Panc1 (cell line): ENCODE data around the gene RBM44. TPM values are rescaled to one million over a fixed set of nuclear protein-coding genes. Genes with fewer than 3 reads are reported as not detected.

Source experiments
- ATAC-seq: fragments of 200-7000 bp; cut with Tn5 transposase; 2 replicates; pipeline ENCODE4 v1.9.1; 2020; ENCODE audit warnings: mild to moderate bottlenecking, moderate library complexity
- BruUV-seq: library from RNA; stranded (reverse); fragments of 400-500 nt; replicated peaks from 2 replicates; lab custom pipeline; 2021; lab: Mats Ljungman, UMichigan
- CTCF ChIA-PET: fragments of 300-600 bp; sonication (Branson Sonifier 250); formaldehyde crosslinking; loops from one replicate; lab custom pipeline; 2022; ENCODE audit warnings: antibody characterized with exemption; lab: Charles Lee
- POLR2A ChIA-PET: fragments of 300-600 bp; sonication (Branson Sonifier 250); formaldehyde crosslinking; loops from one replicate; lab custom pipeline; 2022; ENCODE audit warnings: antibody characterized with exemption; lab: Charles Lee
- DNase-seq: peaks from one replicate; pipeline ENCODE4 v3.0.0-alpha.2; 2010; ENCODE audit warnings: low read depth, low spot score
- H3K27ac ChIP-seq: 2 replicates; pipeline ENCODE4 v1.5.1; 2011; ENCODE audit warnings: mild to moderate bottlenecking, low read length, inconsistent platforms
- H3K27me3 ChIP-seq: fragments of 200-500 bp; sonication (Bioruptor generic); 2 replicates; pipeline ENCODE4 v1.6.0; 2014; ENCODE audit warnings: low read length, inconsistent platforms; ENCODE audit not compliant: control insufficient read depth, insufficient read depth
- H3K36me3 ChIP-seq: fragments of 200-500 bp; sonication (Bioruptor generic); 2 replicates; pipeline ENCODE4 v1.5.1; 2014; ENCODE audit warnings: inconsistent platforms, mild to moderate bottlenecking, low read length, moderate library complexity; ENCODE audit not compliant: control insufficient read depth, insufficient read depth
- H3K4me1 ChIP-seq: 2 replicates; pipeline ENCODE4 v1.5.1; 2011; ENCODE audit warnings: inconsistent platforms, mild to moderate bottlenecking, low read length, moderate library complexity; ENCODE audit not compliant: control insufficient read depth, insufficient read depth
- H3K4me3 ChIP-seq, 2 experiments: 2 replicates each; pipeline ENCODE4 v1.5.1; 2011 to 2012; ENCODE audit warnings: low read depth in 2 of 2, low read length in 2 of 2, mild to moderate bottlenecking in 2 of 2, inconsistent platforms in 1 of 2, moderate library complexity in 1 of 2
- H3K9me3 ChIP-seq: fragments of 200-500 bp; sonication (Bioruptor generic); 2 replicates; pipeline ENCODE4 v1.5.1; 2014; ENCODE audit warnings: low read depth, mild to moderate bottlenecking, inconsistent platforms, low read length, moderate library complexity; ENCODE audit not compliant: control insufficient read depth, insufficient read depth
- POLR2AphosphoS5 ChIP-seq: IDR thresholded peaks from 2 replicates; pipeline ENCODE4 v1.6.1; 2012; ENCODE audit warnings: mild to moderate bottlenecking, low read depth, low read length, moderate library complexity
- SIN3A ChIP-seq: IDR thresholded peaks from 2 replicates; pipeline ENCODE4 v1.6.1; 2012; ENCODE audit warnings: low read depth, mild to moderate bottlenecking, low read length, moderate library complexity, borderline replicate concordance; ENCODE audit not compliant: insufficient read depth
- TCF7L2 ChIP-seq: IDR thresholded peaks from 2 replicates; pipeline ENCODE4 v1.6.1; 2011; ENCODE audit warnings: mild to moderate bottlenecking, low read depth, low read length, inconsistent platforms
- in situ Hi-C: cut with HindIII; loops from 2 replicates; pipeline ENCODE4 v1.10.0; 2016; ENCODE audit warnings: low sequenced_read_pairs, low pct_unique_long_range_greater_than_20kb
- intact Hi-C: fragments of 100-400 bp; cut with micrococcal nuclease; formaldehyde crosslinking; loops from one replicate; pipeline ENCODE4 v1.10.0; 2022; ENCODE audit not compliant: unreplicated experiment
- total RNA-seq: library from RNA; stranded (reverse); gene quantifications from one replicate; pipeline ENCODE4 v1.2.1, GENCODE V29; 2021; ENCODE audit not compliant: unreplicated experiment
- TF ChIP-seq, protein P1 (sequence below), 2 experiments: IDR thresholded peaks; 2 replicates each; pipeline ENCODE4 v1.6.1; 2011 to 2012; ENCODE audit warnings: low read depth in 2 of 2, control low read depth in 1 of 2, low read length in 1 of 2, mild to moderate bottlenecking in 1 of 2, moderate library complexity in 1 of 2; ENCODE audit not compliant: insufficient read depth in 1 of 2
- TF ChIP-seq, protein P2 (sequence below): fragments of 450-650 bp; IDR thresholded peaks from 2 replicates; pipeline ENCODE4 v1.5.1; 2017; ENCODE audit warnings: mild to moderate bottlenecking

Gene RBM44
- total RNA-seq, 1 experiment from 2014 or later = 0.90 TPM

DNA sequence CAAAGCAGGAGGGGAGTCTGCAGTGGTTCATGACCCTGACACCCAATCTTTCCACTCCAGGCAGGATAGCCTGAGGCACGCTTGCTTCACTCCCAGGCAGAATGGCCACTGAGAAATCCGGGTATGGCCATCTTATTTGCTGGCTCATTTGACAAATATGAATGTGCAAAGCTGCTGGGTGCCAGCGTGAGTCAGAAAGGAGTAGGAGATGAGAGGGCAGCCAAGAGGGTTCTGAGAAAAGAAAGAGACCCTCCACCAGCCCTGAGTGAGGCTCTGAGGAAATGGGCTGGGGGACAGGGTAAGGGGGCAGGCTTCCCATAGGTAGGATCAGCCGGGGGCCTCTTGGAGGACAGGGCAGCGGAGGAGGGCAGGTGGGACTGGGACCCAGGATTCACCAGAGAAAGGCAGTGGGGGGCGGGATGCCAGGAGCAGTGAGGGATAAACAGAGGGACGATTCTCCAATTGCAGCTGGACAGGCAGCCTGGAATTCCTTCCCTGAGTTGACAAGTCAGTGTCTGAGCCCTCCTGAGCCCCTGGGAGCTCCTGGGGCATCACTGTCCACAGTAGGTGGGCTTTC lies 76.1 kb downstream of the RBM44 start:
- Histone ChIP-seq H3K9me3 (no peaks in the 10 kb centered on the region), H3K4me3 (no peak overlapping the region), H3K36me3 (no peaks in the 10 kb centered on the region), H3K4me1 (peaks cover 21% of the 10 kb centered on the region), H3K27ac (no peak overlapping the region), H3K27me3 (no peaks in the 10 kb centered on the region)
- in situ Hi-C loops (no loop called here), intact Hi-C loops (no loop called here)
- ATAC-seq (peak; percentile 54), DNase-seq (no peak)
- TF ChIP-seq, protein P1, sequence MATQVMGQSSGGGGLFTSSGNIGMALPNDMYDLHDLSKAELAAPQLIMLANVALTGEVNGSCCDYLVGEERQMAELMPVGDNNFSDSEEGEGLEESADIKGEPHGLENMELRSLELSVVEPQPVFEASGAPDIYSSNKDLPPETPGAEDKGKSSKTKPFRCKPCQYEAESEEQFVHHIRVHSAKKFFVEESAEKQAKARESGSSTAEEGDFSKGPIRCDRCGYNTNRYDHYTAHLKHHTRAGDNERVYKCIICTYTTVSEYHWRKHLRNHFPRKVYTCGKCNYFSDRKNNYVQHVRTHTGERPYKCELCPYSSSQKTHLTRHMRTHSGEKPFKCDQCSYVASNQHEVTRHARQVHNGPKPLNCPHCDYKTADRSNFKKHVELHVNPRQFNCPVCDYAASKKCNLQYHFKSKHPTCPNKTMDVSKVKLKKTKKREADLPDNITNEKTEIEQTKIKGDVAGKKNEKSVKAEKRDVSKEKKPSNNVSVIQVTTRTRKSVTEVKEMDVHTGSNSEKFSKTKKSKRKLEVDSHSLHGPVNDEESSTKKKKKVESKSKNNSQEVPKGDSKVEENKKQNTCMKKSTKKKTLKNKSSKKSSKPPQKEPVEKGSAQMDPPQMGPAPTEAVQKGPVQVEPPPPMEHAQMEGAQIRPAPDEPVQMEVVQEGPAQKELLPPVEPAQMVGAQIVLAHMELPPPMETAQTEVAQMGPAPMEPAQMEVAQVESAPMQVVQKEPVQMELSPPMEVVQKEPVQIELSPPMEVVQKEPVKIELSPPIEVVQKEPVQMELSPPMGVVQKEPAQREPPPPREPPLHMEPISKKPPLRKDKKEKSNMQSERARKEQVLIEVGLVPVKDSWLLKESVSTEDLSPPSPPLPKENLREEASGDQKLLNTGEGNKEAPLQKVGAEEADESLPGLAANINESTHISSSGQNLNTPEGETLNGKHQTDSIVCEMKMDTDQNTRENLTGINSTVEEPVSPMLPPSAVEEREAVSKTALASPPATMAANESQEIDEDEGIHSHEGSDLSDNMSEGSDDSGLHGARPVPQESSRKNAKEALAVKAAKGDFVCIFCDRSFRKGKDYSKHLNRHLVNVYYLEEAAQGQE (IDR thresholded peaks at IDR 0.05; ENCODE audit: insufficient read depth in 1 of 2, low read depth in 2 of 2, low read length in 1 of 2) = no peak
- TF ChIP-seq SIN3A (no peak), POLR2AphosphoS5 (no peak), TCF7L2 (no peak)
- TF ChIP-seq, protein P2, sequence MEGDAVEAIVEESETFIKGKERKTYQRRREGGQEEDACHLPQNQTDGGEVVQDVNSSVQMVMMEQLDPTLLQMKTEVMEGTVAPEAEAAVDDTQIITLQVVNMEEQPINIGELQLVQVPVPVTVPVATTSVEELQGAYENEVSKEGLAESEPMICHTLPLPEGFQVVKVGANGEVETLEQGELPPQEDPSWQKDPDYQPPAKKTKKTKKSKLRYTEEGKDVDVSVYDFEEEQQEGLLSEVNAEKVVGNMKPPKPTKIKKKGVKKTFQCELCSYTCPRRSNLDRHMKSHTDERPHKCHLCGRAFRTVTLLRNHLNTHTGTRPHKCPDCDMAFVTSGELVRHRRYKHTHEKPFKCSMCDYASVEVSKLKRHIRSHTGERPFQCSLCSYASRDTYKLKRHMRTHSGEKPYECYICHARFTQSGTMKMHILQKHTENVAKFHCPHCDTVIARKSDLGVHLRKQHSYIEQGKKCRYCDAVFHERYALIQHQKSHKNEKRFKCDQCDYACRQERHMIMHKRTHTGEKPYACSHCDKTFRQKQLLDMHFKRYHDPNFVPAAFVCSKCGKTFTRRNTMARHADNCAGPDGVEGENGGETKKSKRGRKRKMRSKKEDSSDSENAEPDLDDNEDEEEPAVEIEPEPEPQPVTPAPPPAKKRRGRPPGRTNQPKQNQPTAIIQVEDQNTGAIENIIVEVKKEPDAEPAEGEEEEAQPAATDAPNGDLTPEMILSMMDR = no peak
- ChIA-PET POLR2A (no interaction called here), CTCF (no interaction called here)
- no TSS peak for BruUV-seq

DNA sequence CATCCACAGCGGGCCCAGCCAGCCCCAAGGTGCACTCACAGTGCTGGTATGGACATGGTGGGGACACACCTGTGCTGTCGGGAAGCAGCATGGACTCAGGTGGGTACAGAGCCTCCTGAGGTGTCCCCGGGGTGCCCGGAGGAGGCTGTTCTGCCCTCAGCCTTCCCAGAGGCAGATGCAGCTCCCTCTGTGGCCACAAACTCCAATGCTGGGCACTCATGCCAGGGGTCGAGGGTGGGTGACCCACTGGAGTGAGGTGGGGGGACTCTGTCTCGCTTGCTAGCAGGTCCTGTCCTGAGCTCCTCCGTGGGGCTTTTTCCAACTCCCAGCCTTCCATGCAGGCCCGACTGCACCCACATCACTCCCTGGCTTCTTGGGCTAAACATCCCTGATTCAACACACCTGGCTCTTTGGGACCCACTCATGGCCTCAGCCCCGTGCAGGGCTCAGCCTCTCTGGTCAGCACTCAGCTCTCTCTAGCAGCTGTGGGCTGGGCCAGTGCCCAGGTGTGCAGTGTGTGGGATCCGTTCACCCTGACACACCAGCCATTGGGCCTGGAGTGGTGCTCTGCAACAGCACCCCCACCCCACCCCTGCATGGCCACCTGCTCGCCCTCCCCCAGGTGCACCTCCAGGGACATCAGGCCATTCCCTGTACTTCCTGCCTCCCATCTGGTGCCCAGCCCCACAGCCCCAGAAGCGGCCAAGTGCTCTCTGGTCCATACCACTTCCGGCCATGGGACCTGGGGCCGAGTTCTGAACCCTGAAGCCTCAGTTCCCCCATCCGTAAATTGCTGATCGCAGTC lies 76.9 kb downstream of the RBM44 start:
- Histone ChIP-seq H3K27me3 (no peaks in the 10 kb centered on the region), H3K4me3 (no peak overlapping the region), H3K36me3 (no peaks in the 10 kb centered on the region), H3K27ac (no peak overlapping the region), H3K4me1 (peaks cover 21% of the 10 kb centered on the region), H3K9me3 (no peaks in the 10 kb centered on the region)
- intact Hi-C loops (no loop called here), in situ Hi-C loops (no loop called here)
- no peak for DNase-seq
- no peak for TF ChIP-seq SIN3A
- no peak for TF ChIP-seq TCF7L2
- TF ChIP-seq POLR2AphosphoS5 = no peak
- TF ChIP-seq, protein P2 = no peak
- TF ChIP-seq, protein P1 (IDR thresholded peaks at IDR 0.05; ENCODE audit: insufficient read depth in 1 of 2, low read depth in 2 of 2, low read length in 1 of 2) = no peak
- POLR2A ChIA-PET = interaction anchor here (0.6 kb wide), 1 partner anchor 63 kb away, joined by 6 read pairs; no protein-coding TSS in a partner anchor
- no peak for ATAC-seq
- CTCF ChIA-PET = interaction anchor here (0.6 kb wide), 1 partner anchor 140 kb away, joined by 3 read pairs; no protein-coding TSS in a partner anchor
- BruUV-seq = no TSS peak
